K562 (cell line): ENCODE data around the gene SCUBE1. TPM values are rescaled to one million over a fixed set of nuclear protein-coding genes. Genes with fewer than 3 reads are reported as not detected.

ENCODE experiments used
- ATAC-seq: fragments of 200-7000 bp; cut with Tn5 transposase; 3 replicates; pipeline ENCODE4 v1.9.1; 2020; ENCODE audit warnings: moderate library complexity
- BruUV-seq: library from RNA; stranded (reverse); fragments of 400-500 nt; replicated peaks from 2 replicates; lab custom pipeline; 2021; lab: Mats Ljungman, UMichigan
- CTCF ChIA-PET: fragments of 300-600 bp; formaldehyde crosslinking; extraction: SDS; loops from one replicate; lab custom pipeline; 2021; ENCODE audit warnings: low intra/inter-chr PET ratio; lab: Yijun Ruan, JAX
- POLR2A ChIA-PET: fragments of 300-600, 350-650 bp; sonication (Branson Sonifier 250); formaldehyde crosslinking; extraction: SDS; loops from one replicate; lab custom pipeline; 2021; ENCODE audit warnings: antibody characterized with exemption, inconsistent platforms; lab: Yijun Ruan, JAX
- DNase-seq, 4 experiments: peaks; one replicate each; pipeline versions ENCODE4 v3.0.0 to v3.0.0-alpha.2; 2011 to 2018; ENCODE audit warnings: low spot score in 3 of 4, mixed read lengths in 3 of 4; ENCODE audit errors: extremely low read depth in 1 of 4
- FAIRE-seq: peaks from 2 replicates; lab custom pipeline; 2011; peaks lifted over from hg19 to GRCh38; lab: Jason Lieb, UNC
- H2AFZ ChIP-seq: 2 replicates; pipeline ENCODE4 v1.6.0; 2011; ENCODE audit warnings: low read depth, low read length, control low read depth, inconsistent platforms
- H3K27ac ChIP-seq: fragments of 200-600 bp; 3 replicates; pipeline ENCODE4 v1.8.0; 2011; ENCODE audit warnings: low read depth, mild to moderate bottlenecking, control low read depth, inconsistent platforms, low read length, moderate library complexity, mixed read lengths; ENCODE audit errors: extremely low read depth
- H3K27me3 ChIP-seq, 2 experiments: fragments of 300-600 bp in 1 of 2; 2 replicates in 1 of 2; 3 replicates in 1 of 2; pipeline versions ENCODE4 v1.6.0 to v1.8.0; 2011; ENCODE audit warnings: inconsistent platforms in 2 of 2, low read length in 2 of 2, mild to moderate bottlenecking in 1 of 2, mixed read lengths in 1 of 2, moderate library complexity in 1 of 2; ENCODE audit not compliant: control insufficient read depth in 2 of 2, insufficient read depth in 2 of 2
- H3K36me3 ChIP-seq: fragments of 300-600 bp; 3 replicates; pipeline ENCODE4 v1.8.0; 2011; ENCODE audit warnings: mild to moderate bottlenecking, low read length, inconsistent platforms; ENCODE audit not compliant: control insufficient read depth, insufficient read depth
- H3K4me1 ChIP-seq, 2 experiments: fragments of 200-600 bp in 1 of 2; replicated peaks in 1 of 2; 2 replicates in 1 of 2; 3 replicates in 1 of 2; pipeline versions ENCODE4 v1.5.1 to v1.8.0; 2011; ENCODE audit warnings: inconsistent platforms in 2 of 2, low read length in 2 of 2, mild to moderate bottlenecking in 1 of 2, mixed read lengths in 1 of 2, moderate library complexity in 1 of 2; ENCODE audit not compliant: control insufficient read depth in 2 of 2, insufficient read depth in 2 of 2
- H3K4me2 ChIP-seq: 2 replicates; pipeline ENCODE4 v1.6.1; 2011; ENCODE audit warnings: low read length, control low read depth, inconsistent platforms, mixed read lengths; ENCODE audit not compliant: insufficient read depth
- H3K4me3 ChIP-seq: fragments of 200-600 bp; sonication (generic), shearing (Covaris generic); 2 replicates; pipeline ENCODE4 v1.5.1; 2016; ENCODE audit warnings: control low read depth, inconsistent platforms
- H3K79me2 ChIP-seq: fragments of 200-600 bp; 3 replicates; pipeline ENCODE4 v1.8.0; 2011; ENCODE audit warnings: low read length, inconsistent platforms; ENCODE audit not compliant: control insufficient read depth, insufficient read depth
- H3K9ac ChIP-seq, 2 experiments: 2 replicates each; pipeline versions ENCODE4 v1.6.0 to v1.6.1; 2011; ENCODE audit warnings: low read depth in 2 of 2, low read length in 2 of 2, control low read depth in 1 of 2, inconsistent platforms in 1 of 2, mild to moderate bottlenecking in 1 of 2, mixed read lengths in 1 of 2; ENCODE audit not compliant: insufficient read depth in 1 of 2
- H3K9me1 ChIP-seq: one replicate; pipeline ENCODE4 v1.6.0; 2011; ENCODE audit warnings: inconsistent platforms, mild to moderate bottlenecking, low read length, moderate library complexity; ENCODE audit not compliant: control insufficient read depth, insufficient read depth
- H3K9me3 ChIP-seq: replicated peaks from 2 replicates; pipeline ENCODE4 v1.5.1; 2011; ENCODE audit warnings: low read depth, low read length, inconsistent platforms; ENCODE audit not compliant: control insufficient read depth, insufficient read depth
- H4K20me1 ChIP-seq: replicated peaks from 2 replicates; pipeline ENCODE4 v1.6.1; 2011; ENCODE audit warnings: low read length, inconsistent platforms, mixed read lengths; ENCODE audit not compliant: control insufficient read depth, insufficient read depth
- CEBPG ChIP-seq, 3 experiments: fragments of 200-800 bp in 1 of 3; sonication (Bioruptor generic) in 1 of 3; sonication (generic) in 1 of 3; formaldehyde crosslinking in 1 of 3; IDR thresholded peaks in 2 of 3; conservative IDR thresholded peaks in 1 of 3; 2 replicates each; pipeline versions ENCODE4 v1.6.1 to v1.8.0; 2016 to 2022; ENCODE audit warnings: missing compliant biosample characterization in 2 of 3, missing genetic modification characterization in 2 of 3, mild to moderate bottlenecking in 1 of 3, missing genetic modification reagents in 1 of 3
- CXXC5 ChIP-seq: fragments of 250-450 bp; sonication (Bioruptor Pico); IDR thresholded peaks from 2 replicates; pipeline ENCODE4 v1.8.0; 2022; ENCODE audit warnings: inconsistent platforms, mild to moderate bottlenecking, moderate library complexity
- KAT8 ChIP-seq: fragments of 450-650 bp; IDR thresholded peaks from 2 replicates; pipeline ENCODE4 v1.6.1; 2016; ENCODE audit warnings: low read depth, mild to moderate bottlenecking
- KHSRP ChIP-seq: fragments of 450-650 bp; IDR thresholded peaks from 2 replicates; pipeline ENCODE4 v1.6.1; 2017
- MCM2 ChIP-seq: fragments of 450-650 bp; IDR thresholded peaks from 2 replicates; pipeline ENCODE4 v1.6.1; 2017; ENCODE audit warnings: low read depth, mild to moderate bottlenecking
- MYBL2 ChIP-seq, 2 experiments: fragments of 450-650 bp in 1 of 2; sonication (generic) in 1 of 2; formaldehyde crosslinking in 1 of 2; IDR thresholded peaks; 2 replicates each; pipeline versions ENCODE4 v1.6.1 to v1.8.1; 2017 to 2022; ENCODE audit warnings: borderline replicate concordance in 1 of 2, inconsistent platforms in 1 of 2, low read depth in 1 of 2, mild to moderate bottlenecking in 1 of 2, missing genetic modification reagents in 1 of 2, moderate library complexity in 1 of 2
- NCOR1 ChIP-seq: fragments of 450-650 bp; IDR thresholded peaks from 2 replicates; pipeline ENCODE4 v1.6.1; 2016; ENCODE audit warnings: mild to moderate bottlenecking, moderate library complexity
- PHF8 ChIP-seq: fragments of 200-600 bp; sonication (generic); IDR thresholded peaks from 2 replicates; pipeline ENCODE4 v1.6.1; 2012; ENCODE audit warnings: mixed run types, mild to moderate bottlenecking, inconsistent platforms, low read length, moderate library complexity, borderline replicate concordance
- TEAD2 ChIP-seq: fragments of 450-650 bp; IDR thresholded peaks from 2 replicates; pipeline ENCODE4 v1.6.1; 2016; ENCODE audit warnings: missing genetic modification characterization, control low read depth, missing compliant biosample characterization
- ZEB2 ChIP-seq: fragments of 450-650 bp; IDR thresholded peaks from 2 replicates; pipeline ENCODE4 v1.6.1; 2016
- ZNF143 ChIP-seq: sonication (generic); formaldehyde crosslinking; IDR thresholded peaks from 2 replicates; pipeline ENCODE4 v1.9.0; 2022; ENCODE audit warnings: mild to moderate bottlenecking, missing genetic modification reagents
- ZNF146 ChIP-seq: IDR thresholded peaks from one replicate; pipeline ENCODE4 v1.6.1; 2018; ENCODE audit warnings: missing compliant biosample characterization; ENCODE audit not compliant: unreplicated experiment
- WGBS: fragments of 100-300 bp; shearing (Covaris generic); methylation state at CpG from one replicate; pipeline ENCODE4 v1.1.6; 2016; ENCODE audit warnings: low coverage, mixed read lengths; ENCODE audit not compliant: insufficient coverage; ENCODE audit errors: missing lambda C conversion rate; 5-methylcytosine and 5-hydroxymethylcytosine counted together
- in situ Hi-C: fragments of 300-500 bp; cut with MboI; formaldehyde crosslinking; loops from 4 replicates; pipeline ENCODE4 v1.15.0; 2018; ENCODE audit warnings: inconsistent platforms, mixed read lengths
- intact Hi-C: fragments of 100-400 bp; cut with micrococcal nuclease; formaldehyde crosslinking; loops from 2 replicates; pipeline ENCODE4 v1.14.2; 2022
- polyA plus RNA-seq, 8 experiments: library from polyadenylated mRNA; depleted of rRNA in 4 of 8; stranded (reverse) in 5 of 8; unstranded in 3 of 8; fragments of >200 nt; fragmentation: Nextera tagmentation in 2 of 8; fragmentation: Illumina TruSeq in 1 of 8; extraction: Ambion mirVana in 2 of 8; extraction: Trizol in 1 of 8; gene quantifications; 2 replicates each; pipeline versions ENCODE4 v1.2.1 to v1.2.3, GENCODE V29; 2011 to 2014; ENCODE audit warnings: inconsistent platforms in 1 of 8, missing spikeins in 1 of 8
- total RNA-seq, 7 experiments: library from RNA; depleted of rRNA in 6 of 7; stranded (reverse); fragments of >200 nt in 6 of 7; fragmentation: Illumina TruSeq in 2 of 7; extraction: Trizol in 2 of 7; gene quantifications; 2 replicates each; pipeline versions ENCODE4 v1.2.1 to v1.2.3, GENCODE V29; 2011 to 2021; ENCODE audit warnings: low replicate concordance in 1 of 7
- TF ChIP-seq, protein P1 (sequence below): sonication (generic); formaldehyde crosslinking; IDR thresholded peaks from 2 replicates; pipeline ENCODE4 v1.8.0; 2022; ENCODE audit warnings: mild to moderate bottlenecking, missing genetic modification reagents
- TF ChIP-seq, protein P2 (sequence below): IDR thresholded peaks from 2 replicates; pipeline ENCODE4 v1.6.1; 2014; ENCODE audit warnings: antibody characterized with exemption
- TF ChIP-seq, protein P3 (sequence below): fragments of 450-650 bp; formaldehyde crosslinking; IDR thresholded peaks from 2 replicates; pipeline ENCODE4 v1.4.0; 2022; ENCODE audit warnings: missing genetic modification characterization
- TF ChIP-seq, protein P4 (sequence below): sonication (generic); formaldehyde crosslinking; IDR thresholded peaks from 2 replicates; pipeline ENCODE4 v1.8.0; 2022; ENCODE audit warnings: mild to moderate bottlenecking, missing genetic modification reagents
- TF ChIP-seq, protein P5 (sequence below): fragments of 250-450 bp; sonication (Bioruptor Pico); IDR thresholded peaks from 2 replicates; pipeline ENCODE4 v1.5.1; 2021; ENCODE audit warnings: mild to moderate bottlenecking

The SCUBE1 gene
- total and polyA plus RNA-seq, 9 of the 15 experiments (the other 6 are each of a cell fraction or from before 2014, with no cell fraction given) = 0.03 to 0.47 (median 0.29) TPM; not detected in 6

DNA sequence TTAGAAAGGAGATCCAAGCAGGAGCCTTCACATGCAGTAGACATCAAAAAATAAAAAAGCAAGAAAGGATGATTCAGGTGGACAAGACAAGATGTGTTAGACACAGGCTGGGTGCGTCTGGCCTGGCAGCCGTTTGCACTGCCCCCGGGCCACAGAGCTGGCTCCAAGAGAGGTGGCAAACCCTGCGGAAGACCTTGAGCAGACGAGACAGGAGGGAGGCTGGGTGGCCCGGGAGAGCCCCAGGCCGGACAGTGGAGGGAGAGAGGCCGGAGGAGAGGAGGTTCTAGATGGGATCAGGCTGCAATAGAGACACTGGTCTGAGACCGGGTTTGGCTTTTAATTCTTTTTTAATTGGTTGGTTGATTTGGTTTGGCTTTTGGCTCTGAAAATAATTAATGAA is 86.6 kb downstream of the SCUBE1 start:
- ChIA-PET CTCF (no interaction called here), POLR2A (no interaction called here)
- in situ Hi-C loops = no loop called here
- Histone ChIP-seq H3K4me3 (no peak overlapping the region), H3K9me1 (no peaks in the 10 kb centered on the region), H3K79me2 (no peaks in the 10 kb centered on the region), H3K4me1 (no peaks in the 10 kb centered on the region), H3K9ac (no peak overlapping the region), H3K27ac (no peak overlapping the region), H3K9me3 (no peaks in the 10 kb centered on the region), H2AFZ (no peak overlapping the region), H4K20me1 (peaks cover 13% of the 10 kb centered on the region; the same call in 1 of the 2 replicates), H3K27me3 (peaks cover 24 to 96% of the 10 kb centered on the region in 2 experiments), H3K4me2 (no peak overlapping the region), H3K36me3 (no peaks in the 10 kb centered on the region)
- intact Hi-C loops = no loop called here
- no TSS peak for BruUV-seq
- DNase-seq (no peak), ATAC-seq (no peak), FAIRE-seq (no peak)
- no peak for TF ChIP-seq MCM2
- TF ChIP-seq MYBL2 (IDR thresholded peaks at IDR 0.05; ENCODE audit: low read depth) = no peak
- no peak for TF ChIP-seq MYBL2 (CRISPR knock-in tag; IDR thresholded peaks at IDR 0.05; ENCODE audit: borderline replicate concordance)
- no peak for TF ChIP-seq CEBPG (CRISPR knock-in tag; IDR thresholded peaks at IDR 0.05)
- TF ChIP-seq CEBPG (tag; conservative IDR thresholded peaks at IDR 0.05 in 1 of 2, IDR thresholded peaks at IDR 0.05 in 1 of 2) = no peak
- no peak for TF ChIP-seq ZNF146
- TF ChIP-seq ZNF143 (CRISPR knock-in tag) = no peak
- TF ChIP-seq, protein P1, sequence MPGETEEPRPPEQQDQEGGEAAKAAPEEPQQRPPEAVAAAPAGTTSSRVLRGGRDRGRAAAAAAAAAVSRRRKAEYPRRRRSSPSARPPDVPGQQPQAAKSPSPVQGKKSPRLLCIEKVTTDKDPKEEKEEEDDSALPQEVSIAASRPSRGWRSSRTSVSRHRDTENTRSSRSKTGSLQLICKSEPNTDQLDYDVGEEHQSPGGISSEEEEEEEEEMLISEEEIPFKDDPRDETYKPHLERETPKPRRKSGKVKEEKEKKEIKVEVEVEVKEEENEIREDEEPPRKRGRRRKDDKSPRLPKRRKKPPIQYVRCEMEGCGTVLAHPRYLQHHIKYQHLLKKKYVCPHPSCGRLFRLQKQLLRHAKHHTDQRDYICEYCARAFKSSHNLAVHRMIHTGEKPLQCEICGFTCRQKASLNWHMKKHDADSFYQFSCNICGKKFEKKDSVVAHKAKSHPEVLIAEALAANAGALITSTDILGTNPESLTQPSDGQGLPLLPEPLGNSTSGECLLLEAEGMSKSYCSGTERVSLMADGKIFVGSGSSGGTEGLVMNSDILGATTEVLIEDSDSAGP = no peak
- no peak for TF ChIP-seq NCOR1
- no peak for TF ChIP-seq CXXC5 (CRISPR knock-in tag)
- TF ChIP-seq KAT8 = no peak
- TF ChIP-seq KHSRP = no peak
- TF ChIP-seq, protein P2, sequence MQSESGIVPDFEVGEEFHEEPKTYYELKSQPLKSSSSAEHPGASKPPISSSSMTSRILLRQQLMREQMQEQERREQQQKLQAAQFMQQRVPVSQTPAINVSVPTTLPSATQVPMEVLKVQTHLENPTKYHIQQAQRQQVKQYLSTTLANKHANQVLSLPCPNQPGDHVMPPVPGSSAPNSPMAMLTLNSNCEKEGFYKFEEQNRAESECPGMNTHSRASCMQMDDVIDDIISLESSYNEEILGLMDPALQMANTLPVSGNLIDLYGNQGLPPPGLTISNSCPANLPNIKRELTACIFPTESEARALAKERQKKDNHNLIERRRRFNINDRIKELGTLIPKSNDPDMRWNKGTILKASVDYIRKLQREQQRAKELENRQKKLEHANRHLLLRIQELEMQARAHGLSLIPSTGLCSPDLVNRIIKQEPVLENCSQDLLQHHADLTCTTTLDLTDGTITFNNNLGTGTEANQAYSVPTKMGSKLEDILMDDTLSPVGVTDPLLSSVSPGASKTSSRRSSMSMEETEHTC = no peak
- TF ChIP-seq, protein P3, sequence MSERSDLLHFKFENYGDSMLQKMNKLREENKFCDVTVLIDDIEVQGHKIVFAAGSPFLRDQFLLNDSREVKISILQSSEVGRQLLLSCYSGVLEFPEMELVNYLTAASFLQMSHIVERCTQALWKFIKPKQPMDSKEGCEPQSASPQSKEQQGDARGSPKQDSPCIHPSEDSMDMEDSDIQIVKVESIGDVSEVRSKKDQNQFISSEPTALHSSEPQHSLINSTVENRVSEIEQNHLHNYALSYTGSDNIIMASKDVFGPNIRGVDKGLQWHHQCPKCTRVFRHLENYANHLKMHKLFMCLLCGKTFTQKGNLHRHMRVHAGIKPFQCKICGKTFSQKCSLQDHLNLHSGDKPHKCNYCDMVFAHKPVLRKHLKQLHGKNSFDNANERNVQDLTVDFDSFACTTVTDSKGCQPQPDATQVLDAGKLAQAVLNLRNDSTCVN = no peak
- TF ChIP-seq, protein P4, sequence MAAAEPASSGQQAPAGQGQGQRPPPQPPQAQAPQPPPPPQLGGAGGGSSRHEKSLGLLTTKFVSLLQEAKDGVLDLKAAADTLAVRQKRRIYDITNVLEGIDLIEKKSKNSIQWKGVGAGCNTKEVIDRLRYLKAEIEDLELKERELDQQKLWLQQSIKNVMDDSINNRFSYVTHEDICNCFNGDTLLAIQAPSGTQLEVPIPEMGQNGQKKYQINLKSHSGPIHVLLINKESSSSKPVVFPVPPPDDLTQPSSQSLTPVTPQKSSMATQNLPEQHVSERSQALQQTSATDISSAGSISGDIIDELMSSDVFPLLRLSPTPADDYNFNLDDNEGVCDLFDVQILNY (CRISPR knock-in tag) = no peak
- TF ChIP-seq TEAD2 (tag) = no peak
- TF ChIP-seq ZEB2 = no peak
- TF ChIP-seq, protein P5, sequence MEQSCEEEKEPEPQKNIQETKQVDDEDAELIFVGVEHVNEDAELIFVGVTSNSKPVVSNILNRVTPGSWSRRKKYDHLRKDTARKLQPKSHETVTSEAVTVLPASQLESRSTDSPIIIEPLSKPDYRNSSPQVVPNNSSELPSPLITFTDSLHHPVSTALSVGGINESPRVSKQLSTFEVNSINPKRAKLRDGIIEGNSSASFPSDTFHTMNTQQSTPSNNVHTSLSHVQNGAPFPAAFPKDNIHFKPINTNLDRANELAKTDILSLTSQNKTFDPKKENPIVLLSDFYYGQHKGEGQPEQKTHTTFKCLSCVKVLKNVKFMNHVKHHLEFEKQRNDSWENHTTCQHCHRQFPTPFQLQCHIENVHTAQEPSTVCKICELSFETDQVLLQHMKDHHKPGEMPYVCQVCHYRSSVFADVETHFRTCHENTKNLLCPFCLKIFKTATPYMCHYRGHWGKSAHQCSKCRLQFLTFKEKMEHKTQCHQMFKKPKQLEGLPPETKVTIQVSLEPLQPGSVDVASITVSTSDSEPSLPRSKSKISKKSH (CRISPR knock-in tag) = no peak
- TF ChIP-seq PHF8 = no peak
- 2% methylated on average over 9 of the region's 9 CpGs for WGBS
